Mesenteric fat pad (tissue), 1 donor: Measurements from ENCODE around the gene AXIN2. TPM values are rescaled to one million over a fixed set of nuclear protein-coding genes. Genes with fewer than 3 reads are reported as not detected.

Experiments used
- DNase-seq: peaks from one replicate; pipeline ENCODE4 v3.0.0-alpha.2; 2020; ENCODE audit warnings: low spot score
- total RNA-seq: library from RNA; stranded (reverse); fragmentation: NEBNext Ultra II Directional; extraction: Animal tissue kit (Norgen Biotek cat#: 25700); gene quantifications from one replicate; pipeline ENCODE4 v1.2.1, GENCODE V29; 2021
- donor health status: DM: yes; HTN: yes; CAD: no.

AXIN2 gene
- total RNA-seq, 1 donor from 2014 or later, result 26.9 TPM

DNA sequence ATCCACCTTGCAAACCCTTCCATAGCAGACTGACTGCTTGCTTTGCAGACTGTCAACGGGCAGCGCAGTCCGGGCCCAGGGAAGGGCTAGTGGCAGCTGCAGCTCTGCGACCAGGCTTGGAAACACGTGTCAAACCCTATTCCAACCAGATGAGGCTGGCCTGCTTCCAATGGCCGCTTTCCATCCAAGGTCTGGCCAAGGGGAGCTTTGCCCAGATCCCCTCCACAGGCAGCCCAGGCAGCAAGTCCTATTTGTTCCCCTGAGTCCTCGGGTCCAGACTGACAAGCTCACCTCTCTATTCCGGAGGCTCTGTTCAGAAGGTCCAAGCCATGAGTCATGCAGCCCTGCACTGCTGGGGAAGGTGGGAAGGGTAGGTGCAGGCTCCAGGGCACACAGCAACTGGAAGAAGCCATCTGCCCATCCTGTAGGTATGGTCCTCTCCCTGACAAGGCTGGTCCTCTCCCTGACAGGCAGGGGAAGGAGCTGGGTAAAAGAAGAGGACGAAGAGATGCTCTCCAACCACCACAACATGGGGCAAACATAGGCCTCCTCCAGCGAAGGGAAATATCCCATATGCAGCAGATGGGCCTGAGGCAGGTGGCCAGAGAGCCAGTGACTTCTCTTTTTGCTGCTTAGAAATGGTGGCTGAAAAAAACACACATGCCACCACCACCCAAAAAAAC is 22.6 kb upstream of the AXIN2 start:
- DNase-seq, result no peak

GRCh38 chr17:65576939-65577338 is 15.5 kb upstream of the AXIN2 start:
- no peak for DNase-seq

- DNase-seq, result no peak
Measured at GRCh38 chr17:65573282-65573602, 11.8 kb upstream of the AXIN2 start.

DNA sequence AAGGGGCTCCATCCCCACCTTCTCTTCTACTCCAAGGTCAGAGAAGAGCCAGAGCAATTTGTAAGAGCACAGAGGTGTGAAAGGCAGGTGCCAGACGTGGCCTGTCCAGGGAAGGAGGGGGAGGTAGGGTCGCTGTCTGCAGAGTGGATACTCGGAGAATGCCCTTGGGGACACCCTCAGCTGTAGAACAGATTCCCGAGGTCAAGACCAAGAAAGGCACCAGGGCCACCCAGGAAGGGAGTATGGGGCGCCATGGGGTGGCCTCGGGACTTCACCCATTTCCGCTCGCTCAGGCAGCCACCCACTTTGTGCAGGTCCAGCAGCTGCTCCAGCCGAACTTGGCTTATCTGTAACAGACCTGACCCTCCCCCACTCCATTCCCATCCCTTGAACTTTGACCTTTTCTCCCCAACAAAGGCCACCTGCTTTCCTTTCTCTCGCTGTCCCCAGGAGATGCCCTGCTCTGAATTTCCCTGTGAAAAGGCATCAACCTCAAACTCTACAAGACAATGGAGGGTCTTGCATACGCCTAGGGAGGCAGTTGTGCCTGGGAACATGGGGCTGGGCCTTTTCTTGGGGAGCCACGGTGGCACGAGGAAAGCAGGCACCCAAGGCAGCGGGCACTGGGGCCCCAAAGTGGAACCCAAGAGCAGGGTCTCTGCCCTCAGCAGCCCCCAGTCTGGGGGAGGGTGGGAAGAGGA is 11.3 kb upstream of the AXIN2 start:
- DNase-seq, result no peak

DNA sequence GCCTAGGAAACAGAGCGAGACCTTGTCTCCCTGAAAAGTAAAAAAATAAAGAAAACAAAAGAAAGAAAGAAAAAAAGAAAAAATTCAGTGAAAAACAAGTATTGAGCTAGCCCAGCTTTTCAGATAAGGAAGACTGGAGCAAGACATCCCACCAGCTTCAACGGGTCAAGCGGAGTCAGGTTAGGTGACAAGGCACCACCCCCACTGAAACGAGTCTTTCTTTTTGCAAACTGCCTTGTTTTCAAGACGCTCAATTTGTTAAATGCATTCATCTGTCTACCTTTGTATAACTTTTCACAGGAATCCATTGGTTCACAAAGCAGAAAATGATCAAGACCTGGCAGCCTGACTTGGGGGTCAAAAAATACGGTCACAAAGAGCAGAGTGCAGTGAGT is 10.7 kb upstream of the AXIN2 start:
- DNase-seq, result no peak

DNA sequence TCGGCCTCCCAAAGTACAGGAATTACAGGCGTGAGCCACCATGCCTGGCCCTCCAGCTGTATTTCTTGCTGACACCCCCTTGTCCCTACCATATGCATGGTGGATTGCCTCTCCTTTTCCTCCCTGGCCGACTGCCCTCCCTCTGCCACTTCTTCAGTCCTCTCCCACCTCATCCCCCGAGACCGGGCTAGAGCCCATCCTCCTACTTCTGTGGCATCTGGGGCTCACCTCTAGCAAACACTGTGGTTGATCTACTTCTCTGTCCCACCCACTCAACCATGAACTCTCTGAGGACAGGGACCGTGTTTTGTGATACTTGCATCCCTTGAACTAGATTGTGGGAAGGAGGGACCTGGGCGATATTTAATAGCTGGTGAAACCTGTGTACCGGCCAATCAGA is 7.5 kb upstream of the AXIN2 start:
- no peak for DNase-seq

- DNase-seq, result no peak
Measured at GRCh38 chr17:65567566-65567965, 6.1 kb upstream of the AXIN2 start.

GRCh38 chr17:65565559-65565958 is 4.1 kb upstream of the AXIN2 start:
- no peak for DNase-seq

DNA sequence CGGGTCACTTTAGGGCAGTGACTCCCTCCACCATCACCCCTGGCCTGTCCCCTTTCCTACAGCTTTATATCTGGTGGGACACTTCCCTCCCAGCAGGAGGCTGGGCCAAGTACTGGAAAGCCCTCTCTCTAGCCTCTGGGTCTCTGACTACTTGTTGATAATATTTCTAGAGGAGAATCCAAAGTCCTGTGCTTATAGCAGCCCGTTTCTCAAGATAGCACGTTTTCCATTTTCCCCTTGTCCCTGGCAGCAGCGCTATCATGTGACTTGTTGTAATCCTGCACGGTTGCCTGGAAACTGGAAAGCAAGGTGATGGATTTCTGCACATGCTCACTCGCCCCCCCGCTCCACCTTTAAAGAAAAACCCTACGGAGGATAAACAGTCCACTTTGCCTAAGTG is 3.3 kb upstream of the AXIN2 start:
- DNase-seq, result no peak

GRCh38 chr17:65562206-65562531 is 721 bp upstream of the AXIN2 start:
- DNase-seq, result no peak

DNA sequence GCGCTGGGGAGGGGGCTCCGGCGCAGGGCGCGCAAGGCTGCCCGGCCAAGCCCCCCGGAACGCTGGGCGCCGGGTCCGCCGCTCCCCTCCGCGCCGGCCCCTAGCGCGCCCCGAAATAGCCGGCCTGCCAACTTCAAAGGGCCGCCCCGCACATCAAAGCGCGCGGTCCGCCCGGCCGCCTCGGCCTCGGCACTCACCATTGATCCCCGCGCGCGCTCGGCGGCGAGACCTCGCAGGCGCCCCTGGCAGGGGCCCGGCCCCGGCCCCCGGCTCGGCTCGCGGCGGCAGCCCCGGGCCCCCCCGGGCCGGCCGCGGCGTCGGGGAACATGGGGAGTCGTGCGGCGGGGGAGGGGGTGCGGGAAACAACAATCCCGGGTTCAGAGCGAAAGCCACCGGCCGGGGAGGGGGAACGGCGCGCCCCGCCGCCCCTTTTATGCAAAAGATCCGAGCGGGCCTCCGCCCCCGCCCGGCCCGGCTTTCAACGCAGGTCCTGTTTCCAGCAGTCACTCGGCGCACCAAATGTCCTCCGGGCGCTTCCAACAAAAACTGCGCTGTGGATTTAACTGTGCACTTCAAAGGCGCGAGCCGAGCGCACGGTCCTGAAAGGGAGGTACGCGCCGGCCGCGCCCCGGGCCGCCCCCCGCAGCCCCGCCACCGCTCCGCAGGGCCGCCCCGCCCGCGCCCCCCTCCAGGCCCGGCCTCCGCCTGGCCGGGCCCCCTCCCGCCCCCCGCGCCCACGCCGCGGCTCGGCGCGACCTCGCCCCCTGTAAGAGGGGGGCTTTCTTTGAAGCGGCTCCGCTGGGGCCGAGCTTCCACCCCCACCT is 608 bp downstream of the AXIN2 start:
- DNase-seq, result peak; percentile 93

DNA sequence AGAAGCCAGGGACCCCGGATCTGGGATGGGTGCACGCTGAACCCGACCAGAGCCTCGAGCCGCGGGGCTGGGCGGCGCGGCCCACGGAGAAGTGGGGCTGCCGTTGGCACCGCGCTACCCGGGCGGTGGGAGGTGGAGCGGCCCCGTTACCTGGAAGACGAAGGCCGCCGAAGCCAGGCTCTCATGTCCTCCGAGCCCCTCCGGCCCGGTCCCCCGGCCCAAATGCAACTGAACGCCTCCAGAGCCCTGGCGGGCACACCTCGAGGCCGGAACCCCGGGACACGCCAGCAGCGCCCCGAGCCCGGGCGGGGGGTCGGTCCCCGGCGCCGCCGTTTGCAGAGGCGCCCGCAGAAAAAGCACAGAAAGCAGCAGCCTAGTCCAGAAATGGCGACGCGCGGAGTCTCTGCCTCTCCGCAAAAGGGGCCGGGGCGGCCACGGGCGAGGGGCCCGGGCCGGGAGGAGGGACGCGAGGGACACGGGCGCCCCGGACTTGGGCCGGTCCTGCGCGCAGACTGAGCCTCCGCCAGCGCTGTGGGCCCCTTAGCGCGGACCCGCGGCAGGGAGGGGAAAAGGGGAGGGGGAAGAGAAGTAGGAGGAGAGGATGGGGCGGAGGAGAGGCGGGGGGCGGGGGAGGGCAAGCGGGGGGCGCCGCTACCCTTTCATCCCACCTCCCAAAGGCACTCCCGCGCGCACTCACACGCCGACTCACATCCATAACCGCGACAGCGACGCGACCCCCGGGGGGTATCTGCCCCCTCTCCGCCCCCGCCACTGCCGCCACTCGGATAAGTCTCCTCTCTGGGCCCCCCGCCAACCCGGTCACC is 1.4 kb downstream of the AXIN2 start:
- DNase-seq, result no peak

DNA sequence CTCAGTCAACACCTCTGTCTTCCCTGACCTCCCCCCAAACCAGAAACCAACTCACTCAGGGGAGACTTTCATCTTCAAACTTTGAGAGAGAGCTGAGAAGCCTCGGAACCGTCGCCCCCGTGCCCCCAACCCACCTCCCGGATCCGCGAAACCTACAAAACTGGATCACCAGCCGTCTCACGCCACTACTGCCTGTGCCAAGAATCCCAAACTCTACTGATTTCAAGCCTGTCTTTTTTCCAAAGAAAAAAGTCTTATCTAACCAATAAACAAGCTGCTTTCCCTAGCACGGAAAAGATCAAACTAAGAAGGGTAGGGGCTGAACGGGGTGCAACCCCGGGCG is 2.0 kb downstream of the AXIN2 start:
- DNase-seq, result no peak

DNA sequence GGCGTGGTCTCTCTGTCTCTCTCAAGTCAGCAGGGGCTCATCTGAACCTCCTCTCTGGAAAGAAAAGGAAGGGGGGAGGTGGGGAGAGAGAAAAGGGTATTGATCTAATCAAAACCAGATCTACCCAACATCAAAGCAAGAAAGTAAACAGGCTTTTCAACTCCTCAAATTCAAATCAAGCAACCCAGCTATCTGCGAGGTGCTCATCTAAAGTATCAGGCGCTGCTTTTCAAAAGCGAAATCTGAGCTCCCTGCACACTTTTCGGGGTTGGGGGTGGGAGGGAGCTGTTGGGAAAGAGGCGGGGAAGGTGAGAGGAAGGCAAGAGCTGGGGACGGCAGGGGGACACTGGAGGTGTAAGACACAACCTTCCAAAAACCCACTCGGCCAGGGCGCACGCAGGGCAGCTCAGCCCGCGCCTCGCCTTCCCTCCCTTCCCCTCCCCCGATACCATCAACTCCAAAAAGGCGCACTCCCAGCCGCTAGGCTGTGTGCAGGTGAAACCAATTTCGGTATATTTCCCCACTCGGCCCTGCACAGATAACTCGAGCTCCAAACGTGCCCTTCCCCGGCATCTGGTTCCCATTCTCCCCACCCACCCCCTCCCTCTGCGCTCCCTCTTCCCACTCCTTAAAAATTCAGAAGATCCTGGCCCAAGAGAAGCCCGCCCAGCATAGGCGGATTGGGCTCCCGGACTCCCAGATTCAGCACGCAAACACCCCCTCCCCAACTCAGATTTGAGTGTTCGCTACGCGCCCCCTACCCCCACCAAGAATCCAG is 2.6 kb downstream of the AXIN2 start:
- DNase-seq, result no peak

- DNase-seq, result no peak
Measured at GRCh38 chr17:65558311-65558682, 3.2 kb downstream of the AXIN2 start.

DNA sequence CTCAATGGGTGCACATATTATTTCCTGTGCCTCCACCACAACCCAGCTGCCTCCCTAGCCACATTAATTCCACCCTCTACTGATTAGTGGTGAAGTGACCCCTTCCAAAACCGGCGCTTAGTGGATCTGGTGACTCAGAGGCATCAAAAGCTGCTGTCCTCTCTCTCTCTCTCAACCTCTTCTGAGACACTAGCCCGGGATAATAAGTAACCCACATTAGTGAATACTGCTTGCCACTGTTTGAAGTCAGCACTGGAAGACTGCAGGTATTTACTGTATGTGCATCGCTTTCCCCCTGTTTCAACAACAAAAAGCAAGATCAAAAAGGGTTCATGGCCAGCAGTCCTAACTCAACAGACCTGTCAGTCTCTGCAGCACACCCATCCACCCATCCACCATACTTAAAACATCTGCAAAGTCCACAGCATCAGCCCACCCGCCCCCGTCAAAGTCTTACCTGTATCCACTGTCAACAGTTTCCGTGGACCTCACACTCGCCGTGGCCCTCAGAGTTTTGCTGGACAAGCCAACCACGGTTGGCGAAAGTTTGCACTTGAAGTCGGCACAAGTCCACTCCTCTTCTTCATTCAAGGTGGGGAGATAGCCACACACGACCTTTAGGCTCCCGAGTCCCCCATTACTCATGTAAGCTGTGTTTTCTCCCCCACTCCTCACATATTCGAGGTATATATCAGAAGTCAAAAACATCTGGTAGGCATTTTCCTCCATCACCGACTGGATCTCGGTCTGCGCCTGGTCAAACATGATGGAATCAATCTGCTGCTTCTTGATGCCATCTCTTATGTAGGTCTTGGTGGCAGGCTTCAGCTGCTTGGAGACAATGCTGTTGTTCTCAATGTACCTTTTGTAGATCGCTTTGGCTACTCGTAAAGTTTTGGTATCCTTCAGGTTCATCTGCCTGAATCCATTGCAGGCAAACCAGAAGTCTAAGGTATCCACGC is 3.8 kb downstream of the AXIN2 start:
- no peak for DNase-seq

- DNase-seq, result no peak
Measured at GRCh38 chr17:65556910-65557348, 4.5 kb downstream of the AXIN2 start.

DNA sequence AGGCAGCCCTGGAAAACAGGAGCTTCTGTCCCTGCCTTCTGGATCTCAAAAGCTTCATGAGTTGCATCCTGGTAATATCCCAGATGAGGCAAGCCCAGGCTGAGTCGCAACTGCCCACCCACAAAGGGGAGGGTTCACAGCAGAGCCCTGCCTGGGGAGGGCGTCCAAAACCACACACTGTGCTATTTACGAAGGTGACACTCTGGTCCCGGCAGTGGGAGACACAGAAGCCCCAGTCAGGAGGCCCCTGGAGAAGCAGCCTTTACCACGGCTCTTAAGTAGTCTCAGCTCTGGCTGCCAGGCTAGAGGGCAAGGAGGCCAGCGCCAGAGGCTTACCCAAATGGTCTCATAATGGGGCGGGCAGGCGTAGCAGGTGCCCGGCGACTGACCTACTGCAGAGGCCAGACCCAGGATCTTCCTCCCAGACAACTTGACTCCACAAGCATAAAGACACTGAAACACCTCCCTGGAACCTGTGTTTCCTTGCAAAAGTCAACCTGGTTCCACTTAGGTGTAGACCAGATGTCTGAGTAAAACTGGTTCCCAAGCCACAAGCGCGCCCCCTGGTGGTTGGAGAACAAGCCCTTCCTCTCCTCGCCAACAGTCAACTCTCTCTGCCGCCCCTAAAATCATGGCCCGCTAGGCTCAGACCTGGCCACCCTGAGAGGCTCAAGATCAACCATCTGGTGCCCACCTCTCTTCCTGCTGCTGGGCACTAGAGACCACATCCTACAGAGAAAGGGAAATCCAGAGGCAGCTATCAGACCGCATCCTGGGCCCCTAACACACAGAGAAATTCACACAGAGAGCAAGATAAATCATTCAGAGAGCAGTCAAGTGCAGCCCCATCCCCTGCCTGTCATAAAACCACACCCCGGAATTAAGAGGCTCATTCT is 5.2 kb downstream of the AXIN2 start:
- DNase-seq, result no peak
